ENCODE measurements around the gene ANKRD28.

The ANKRD28 gene

DNA sequence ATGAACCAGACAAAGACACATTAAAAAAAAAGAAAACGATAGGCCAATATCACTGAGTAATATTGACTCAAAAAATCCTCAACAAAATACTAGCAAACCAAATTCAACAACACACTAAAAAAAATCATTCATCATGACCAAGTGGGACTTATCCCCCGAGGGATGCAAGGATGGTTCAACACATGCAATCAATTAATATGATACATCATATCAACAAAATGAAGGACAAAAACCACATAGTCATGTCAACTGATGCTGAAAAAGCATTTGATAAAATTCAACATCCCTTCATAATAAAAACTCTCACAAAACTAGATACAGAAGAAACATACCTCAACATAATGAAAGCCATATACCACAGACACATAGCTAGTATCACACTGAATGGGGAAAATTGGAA, 41.8 kb upstream of the ANKRD28 start:
- POLR2A ChIA-PET = no interaction called here
- CTCF ChIA-PET = no interaction called here
- no peak for TF ChIP-seq ARNT (IDR thresholded peaks at IDR 0.05)
- no peak for TF ChIP-seq FOXK2 (IDR thresholded peaks at IDR 0.05)
- TF ChIP-seq HDGF (IDR thresholded peaks at IDR 0.05; ENCODE audit: borderline replicate concordance) = no peak
- DNase-seq (ENCODE audit: extremely low spot score) = no peak

DNA sequence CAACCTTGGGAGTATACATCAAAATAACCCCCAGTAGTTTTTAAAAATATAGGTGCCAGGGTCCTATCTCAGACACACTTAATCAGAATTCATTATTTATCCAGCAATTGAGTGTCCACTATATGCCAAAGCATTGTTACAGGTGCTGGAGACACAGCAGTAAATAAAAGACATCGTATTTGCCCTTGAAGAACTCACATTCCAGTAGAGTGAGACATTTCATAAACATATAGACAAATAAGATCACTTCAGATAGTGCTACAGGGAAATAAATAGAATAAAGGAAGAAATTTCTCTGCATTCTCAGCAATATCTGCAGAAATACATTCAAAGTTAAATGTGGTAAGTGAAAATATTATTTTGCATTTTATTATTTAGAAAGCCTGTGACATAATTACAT, 34.1 kb upstream of the ANKRD28 start:
- ChIA-PET CTCF (no interaction called here), POLR2A (no interaction called here)
- no peak for DNase-seq (ENCODE audit: extremely low spot score)
- TF ChIP-seq LEF1 (IDR thresholded peaks at IDR 0.05; ENCODE audit: borderline replicate concordance) = no peak
- no peak for TF ChIP-seq L3MBTL2 (conservative IDR thresholded peaks at IDR 0.05)
- no peak for TF ChIP-seq TARDBP (IDR thresholded peaks at IDR 0.05)
- TF ChIP-seq, protein P1, sequence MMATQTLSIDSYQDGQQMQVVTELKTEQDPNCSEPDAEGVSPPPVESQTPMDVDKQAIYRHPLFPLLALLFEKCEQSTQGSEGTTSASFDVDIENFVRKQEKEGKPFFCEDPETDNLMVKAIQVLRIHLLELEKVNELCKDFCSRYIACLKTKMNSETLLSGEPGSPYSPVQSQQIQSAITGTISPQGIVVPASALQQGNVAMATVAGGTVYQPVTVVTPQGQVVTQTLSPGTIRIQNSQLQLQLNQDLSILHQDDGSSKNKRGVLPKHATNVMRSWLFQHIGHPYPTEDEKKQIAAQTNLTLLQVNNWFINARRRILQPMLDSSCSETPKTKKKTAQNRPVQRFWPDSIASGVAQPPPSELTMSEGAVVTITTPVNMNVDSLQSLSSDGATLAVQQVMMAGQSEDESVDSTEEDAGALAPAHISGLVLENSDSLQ (IDR thresholded peaks at IDR 0.05) = no peak
- TF ChIP-seq HDGF (IDR thresholded peaks at IDR 0.05; ENCODE audit: borderline replicate concordance) = no peak
- TF ChIP-seq FOXA1 (IDR thresholded peaks at IDR 0.05) = no peak
- no peak for TF ChIP-seq CTBP1 (IDR thresholded peaks at IDR 0.05; ENCODE audit: borderline replicate concordance)
- no peak for TF ChIP-seq SP1 (IDR thresholded peaks at IDR 0.05)
- TF ChIP-seq ZNF384 (IDR thresholded peaks at IDR 0.05) = no peak
- TF ChIP-seq NFRKB (IDR thresholded peaks at IDR 0.05) = no peak
- TF ChIP-seq FOXM1 (IDR thresholded peaks at IDR 0.05; ENCODE audit: borderline replicate concordance) = no peak
- TF ChIP-seq ARNT (IDR thresholded peaks at IDR 0.05) = no peak
- no peak for TF ChIP-seq FOXK2 (IDR thresholded peaks at IDR 0.05)
- no peak for TF ChIP-seq ELF4 (IDR thresholded peaks at IDR 0.05)
- TF ChIP-seq BHLHE40 (IDR thresholded peaks at IDR 0.05; ENCODE audit: borderline replicate concordance) = no peak
- TF ChIP-seq SUZ12 (IDR thresholded peaks at IDR 0.05) = no peak

DNA sequence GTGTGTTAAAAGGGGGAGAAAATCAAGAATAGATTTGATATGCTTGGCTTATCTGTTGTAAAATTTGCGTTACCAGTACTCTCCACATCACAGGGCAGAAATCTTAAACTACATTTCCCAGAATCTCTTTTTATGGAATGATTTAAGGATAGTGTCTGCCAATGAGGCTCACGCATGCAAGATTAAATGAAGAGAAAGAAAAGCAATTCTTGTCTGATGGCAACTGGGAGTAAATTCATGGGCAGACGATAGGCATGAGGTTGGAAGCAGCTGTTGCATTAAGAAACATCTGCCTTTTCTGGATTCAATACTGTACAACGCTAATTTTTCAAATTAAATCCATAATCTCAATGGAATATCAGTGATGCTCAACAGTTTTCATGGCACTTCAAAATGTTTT, 27.2 kb upstream of the ANKRD28 start:
- no peak for DNase-seq (ENCODE audit: extremely low spot score)
- TF ChIP-seq BHLHE40 (IDR thresholded peaks at IDR 0.05; ENCODE audit: borderline replicate concordance) (no peak), ELF4 (IDR thresholded peaks at IDR 0.05) (no peak), SUZ12 (IDR thresholded peaks at IDR 0.05) (no peak), FOXM1 (IDR thresholded peaks at IDR 0.05; ENCODE audit: borderline replicate concordance) (no peak), FOXK2 (IDR thresholded peaks at IDR 0.05) (no peak), LEF1 (IDR thresholded peaks at IDR 0.05; ENCODE audit: borderline replicate concordance) (no peak), HDGF (IDR thresholded peaks at IDR 0.05; ENCODE audit: borderline replicate concordance) (no peak), ZNF384 (IDR thresholded peaks at IDR 0.05) (no peak), SP1 (IDR thresholded peaks at IDR 0.05) (no peak)
- TF ChIP-seq, protein P1 (IDR thresholded peaks at IDR 0.05) = no peak
- ChIA-PET POLR2A (no interaction called here), CTCF (no interaction called here)

DNA sequence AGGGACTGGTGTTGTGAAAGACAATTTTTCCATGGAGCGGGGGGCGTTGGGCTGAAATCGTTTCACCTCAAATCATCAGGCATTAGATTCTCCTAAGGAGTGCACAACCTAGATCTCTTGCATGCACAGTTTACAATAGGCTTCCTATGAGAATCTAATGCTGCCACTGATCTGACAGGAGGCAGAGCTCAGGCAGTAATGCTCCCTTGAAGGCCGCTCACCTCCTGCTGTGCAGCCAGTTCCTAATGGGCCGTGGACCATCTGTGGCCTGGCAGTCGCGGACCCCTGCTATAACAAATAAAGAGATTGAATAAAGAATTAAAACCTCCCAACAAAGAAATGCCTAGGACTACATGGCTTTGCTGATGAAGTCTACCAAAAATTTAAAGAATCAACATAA, 25.3 kb upstream of the ANKRD28 start:
- no peak for DNase-seq (ENCODE audit: extremely low spot score)
- ChIA-PET CTCF (no interaction called here), POLR2A (no interaction called here)
- TF ChIP-seq FOXM1 (IDR thresholded peaks at IDR 0.05; ENCODE audit: borderline replicate concordance) (no peak), L3MBTL2 (conservative IDR thresholded peaks at IDR 0.05) (0 out of 2 replicates have a peak, but pooled peaks have one; percentile 14)

DNA sequence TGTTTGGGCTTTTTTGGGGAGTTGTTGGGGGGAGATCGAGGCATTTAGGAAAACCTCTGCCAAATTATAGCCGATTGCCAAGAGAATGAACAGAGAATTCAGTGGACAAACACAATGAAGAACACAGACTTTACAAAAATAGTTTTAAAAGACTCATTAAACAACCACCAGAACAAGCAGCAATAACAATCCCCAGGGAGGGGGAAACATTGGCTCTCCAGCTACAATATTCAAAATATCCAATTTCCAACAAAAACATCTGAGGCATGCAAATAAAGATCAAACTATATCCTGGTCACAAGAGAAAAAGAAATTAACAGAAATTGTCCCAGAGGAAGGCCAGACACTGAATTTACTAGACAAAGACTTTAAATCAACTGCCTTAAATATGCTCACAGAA, 24.5 kb upstream of the ANKRD28 start:
- ChIA-PET CTCF (no interaction called here), POLR2A (no interaction called here)
- TF ChIP-seq ZNF384 (IDR thresholded peaks at IDR 0.05) (no peak), LEF1 (IDR thresholded peaks at IDR 0.05; ENCODE audit: borderline replicate concordance) (no peak), ARNT (IDR thresholded peaks at IDR 0.05) (no peak), FOXA1 (IDR thresholded peaks at IDR 0.05) (no peak), HDGF (IDR thresholded peaks at IDR 0.05; ENCODE audit: borderline replicate concordance) (no peak), FOXK2 (IDR thresholded peaks at IDR 0.05) (no peak), TARDBP (IDR thresholded peaks at IDR 0.05) (no peak), BHLHE40 (IDR thresholded peaks at IDR 0.05; ENCODE audit: borderline replicate concordance) (no peak), CTBP1 (IDR thresholded peaks at IDR 0.05; ENCODE audit: borderline replicate concordance) (no peak), SP1 (IDR thresholded peaks at IDR 0.05) (no peak), ELF4 (IDR thresholded peaks at IDR 0.05) (no peak)
- TF ChIP-seq, protein P1 (IDR thresholded peaks at IDR 0.05) = no peak
- DNase-seq (ENCODE audit: extremely low spot score) = no peak

DNA sequence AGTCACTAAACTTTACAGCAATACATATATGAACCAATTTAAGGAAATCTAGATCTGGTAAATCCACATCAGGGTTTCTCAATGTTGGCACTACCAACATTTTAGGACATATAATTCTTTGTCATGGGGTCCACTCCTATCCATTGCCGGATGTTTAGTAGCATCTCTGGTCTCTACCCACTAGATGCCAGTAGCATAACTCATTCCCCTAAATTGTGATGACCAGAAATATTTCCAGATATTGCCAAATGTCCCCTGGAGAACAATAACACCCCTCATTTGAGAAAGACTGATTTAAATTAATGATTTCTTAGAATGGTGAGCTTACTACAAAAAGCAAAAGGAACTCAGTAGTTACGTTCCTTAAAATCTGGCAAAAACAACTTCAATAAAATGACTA, 23.1 kb upstream of the ANKRD28 start:
- no peak for DNase-seq (ENCODE audit: extremely low spot score)
- POLR2A ChIA-PET = interaction anchor here (0.5 kb wide), 1 partner anchor 8 kb away, joined by 3 read pairs; no protein-coding TSS in a partner anchor
- CTCF ChIA-PET = no interaction called here

More for the DNA sequence above, 23.1 kb upstream of the ANKRD28 start:
- TF ChIP-seq, protein P1 (IDR thresholded peaks at IDR 0.05) = no peak
- TF ChIP-seq BHLHE40 (IDR thresholded peaks at IDR 0.05; ENCODE audit: borderline replicate concordance) = no peak
- TF ChIP-seq FOXK2 (IDR thresholded peaks at IDR 0.05) = no peak
- TF ChIP-seq L3MBTL2 (conservative IDR thresholded peaks at IDR 0.05) = no peak
- TF ChIP-seq ZNF384 (IDR thresholded peaks at IDR 0.05) = no peak
- TF ChIP-seq ELF4 (IDR thresholded peaks at IDR 0.05) = no peak
- no peak for TF ChIP-seq NFRKB (IDR thresholded peaks at IDR 0.05)
- no peak for TF ChIP-seq ARNT (IDR thresholded peaks at IDR 0.05)
- TF ChIP-seq SP1 (IDR thresholded peaks at IDR 0.05) = no peak
- TF ChIP-seq FOXM1 (IDR thresholded peaks at IDR 0.05; ENCODE audit: borderline replicate concordance) = no peak
- no peak for TF ChIP-seq CTBP1 (IDR thresholded peaks at IDR 0.05; ENCODE audit: borderline replicate concordance)
- TF ChIP-seq LEF1 (IDR thresholded peaks at IDR 0.05; ENCODE audit: borderline replicate concordance) = no peak
- TF ChIP-seq FOXA1 (IDR thresholded peaks at IDR 0.05) = no peak
- TF ChIP-seq TARDBP (IDR thresholded peaks at IDR 0.05) = no peak
- TF ChIP-seq HDGF (IDR thresholded peaks at IDR 0.05; ENCODE audit: borderline replicate concordance) = no peak
- no peak for TF ChIP-seq SUZ12 (IDR thresholded peaks at IDR 0.05)

Measured in HEK293T (cell line).